Nephron progenitor cell (in vitro differentiated cells): Measurements from ENCODE around the gene C16orf86.

Experiments
- DNase-seq: peaks from one replicate; pipeline ENCODE4 v3.0.0; 2021
- H3K27ac Mint-ChIP-seq: 2 replicates; pipeline ENCODE4 v1.8.0; 2021; ENCODE audit warnings: mild to moderate bottlenecking, moderate library complexity, mixed read lengths
- H3K27me3 Mint-ChIP-seq: 2 replicates; pipeline ENCODE4 v1.8.0; 2021; ENCODE audit warnings: mild to moderate bottlenecking, low read depth, mixed read lengths; ENCODE audit not compliant: poor library complexity
- H3K36me3 Mint-ChIP-seq: 2 replicates; pipeline ENCODE4 v1.8.0; 2021; ENCODE audit warnings: low read depth, mixed read lengths
- H3K4me1 Mint-ChIP-seq: 2 replicates; pipeline ENCODE4 v1.8.0; 2021; ENCODE audit warnings: mixed read lengths
- H3K4me3 Mint-ChIP-seq: 2 replicates; pipeline ENCODE4 v1.8.0; 2021; ENCODE audit warnings: mild to moderate bottlenecking, moderate library complexity, mixed read lengths
- H3K9me3 Mint-ChIP-seq: 2 replicates; pipeline ENCODE4 v1.8.0; 2021; ENCODE audit warnings: mild to moderate bottlenecking, moderate library complexity, mixed read lengths
- CTCF ChIP-seq: fragments of 200-600 bp; sonication (generic); IDR thresholded peaks from 2 replicates; pipeline ENCODE4 v1.5.0; 2021; ENCODE audit warnings: antibody characterized with exemption

The C16orf86 gene

DNA sequence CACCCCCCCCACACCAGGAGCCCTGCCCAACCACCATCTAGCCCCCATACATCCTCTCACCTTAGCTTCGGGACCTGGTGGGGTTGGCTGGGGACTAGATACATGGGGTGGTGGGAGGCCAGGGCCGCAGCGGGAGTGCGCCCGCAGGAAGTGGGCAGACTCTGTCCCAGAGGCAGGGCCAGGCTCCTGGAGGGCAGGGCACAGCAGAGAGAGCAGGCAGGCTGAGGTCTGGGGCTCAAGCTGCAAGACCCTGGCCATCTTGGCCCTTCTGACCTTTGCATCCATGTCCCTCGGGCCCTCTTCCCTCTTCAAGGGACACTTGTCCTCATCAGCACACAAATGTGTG, 2.8 kb upstream of the C16orf86 start:
- TF ChIP-seq CTCF: no peak
- Mint-ChIP-seq H3K27me3 (peaks cover 21% of the 10 kb centered on the region), H3K4me1 (peaks cover 47% of the 10 kb centered on the region), H3K36me3 (peaks cover 15% of the 10 kb centered on the region), H3K27ac (no peak overlapping the region), H3K9me3 (no peaks in the 10 kb centered on the region), H3K4me3 (no peak overlapping the region)
- no peak for DNase-seq

GRCh38 chr16:67664258-67664657, 2.4 kb upstream of the C16orf86 start:
- no peak for TF ChIP-seq CTCF
- Mint-ChIP-seq H3K27me3 (peaks cover 21% of the 10 kb centered on the region), H3K4me3 (no peak overlapping the region), H3K4me1 (peaks cover 43% of the 10 kb centered on the region), H3K27ac (no peak overlapping the region), H3K9me3 (no peaks in the 10 kb centered on the region), H3K36me3 (peaks cover 15% of the 10 kb centered on the region)
- DNase-seq: no peak

- DNase-seq: no peak
- Mint-ChIP-seq H3K4me3 (peak overlapping the region; percentile 36), H3K4me1 (peaks cover 38% of the 10 kb centered on the region), H3K27ac (no peak overlapping the region), H3K27me3 (peaks cover 21% of the 10 kb centered on the region), H3K36me3 (peaks cover 15% of the 10 kb centered on the region), H3K9me3 (no peaks in the 10 kb centered on the region)
- no peak for TF ChIP-seq CTCF
Observed at GRCh38 chr16:67664871-67665270, 1.7 kb upstream of the C16orf86 start.

DNA sequence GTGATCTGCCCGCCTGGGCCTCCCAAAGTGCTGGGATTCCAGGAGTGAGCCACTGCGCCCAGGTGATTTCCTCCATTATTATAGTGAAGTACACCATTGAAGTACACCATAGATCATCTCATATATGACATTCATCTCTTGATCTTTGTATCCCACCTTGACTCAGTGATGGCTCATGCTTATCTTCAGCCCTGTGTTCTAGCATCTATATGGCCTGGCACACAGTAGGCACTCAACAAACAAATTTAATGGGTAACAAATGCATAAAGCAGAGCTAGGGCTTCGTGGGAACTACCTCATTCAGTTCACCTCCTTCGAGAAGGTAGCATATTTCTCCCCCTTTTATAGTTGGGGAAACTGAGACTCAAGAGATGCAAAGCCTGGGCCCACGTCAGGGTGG, 1.0 kb upstream of the C16orf86 start:
- H3K27ac Mint-ChIP-seq: no peak overlapping the region
- peaks cover 15% of the 10 kb centered on the region for H3K36me3 Mint-ChIP-seq
- peak overlapping the region; percentile 75 for H3K4me3 Mint-ChIP-seq
- H3K27me3 Mint-ChIP-seq: peaks cover 18% of the 10 kb centered on the region
- DNase-seq: no peak
- no peaks in the 10 kb centered on the region for H3K9me3 Mint-ChIP-seq
- H3K4me1 Mint-ChIP-seq: peaks cover 38% of the 10 kb centered on the region
- TF ChIP-seq CTCF: no peak

GRCh38 chr16:67666032-67666551, 522 bp upstream of the C16orf86 start:
- Mint-ChIP-seq H3K27ac (no peak overlapping the region), H3K4me3 (peak overlapping the region; percentile 75), H3K9me3 (no peaks in the 10 kb centered on the region), H3K27me3 (peaks cover 17% of the 10 kb centered on the region), H3K4me1 (peaks cover 36% of the 10 kb centered on the region), H3K36me3 (peaks cover 15% of the 10 kb centered on the region)
- no peak for TF ChIP-seq CTCF
- DNase-seq: peak; percentile 75

DNA sequence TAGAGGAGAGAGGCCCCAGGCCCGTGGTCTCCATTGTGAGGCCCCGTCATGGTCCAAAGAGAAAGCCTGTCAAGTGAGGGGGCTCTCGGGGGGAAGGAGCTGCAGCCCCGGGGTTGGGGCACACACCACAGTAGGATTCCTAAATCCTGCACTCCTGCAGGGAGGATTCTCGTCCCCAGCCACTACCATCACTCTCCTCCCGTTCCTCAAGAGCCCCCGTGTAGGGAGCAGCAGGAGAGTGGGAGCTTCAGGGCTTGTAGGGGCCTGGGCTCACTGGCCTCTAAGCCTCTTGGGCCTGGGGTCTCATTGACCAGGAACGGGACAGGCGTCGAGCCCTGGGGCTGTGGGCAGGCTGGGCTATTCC, 821 bp downstream of the C16orf86 start:
- peak overlapping the region; percentile 77 for H3K4me3 Mint-ChIP-seq
- no peak for TF ChIP-seq CTCF
- H3K4me1 Mint-ChIP-seq: peaks cover 28% of the 10 kb centered on the region
- peaks cover 15% of the 10 kb centered on the region for H3K36me3 Mint-ChIP-seq
- peaks cover 7% of the 10 kb centered on the region for H3K27me3 Mint-ChIP-seq
- DNase-seq: no peak
- H3K27ac Mint-ChIP-seq: no peak overlapping the region
- no peaks in the 10 kb centered on the region for H3K9me3 Mint-ChIP-seq
